NB4 (cell line): ENCODE results near the gene PIAS1.

ENCODE experiments used
- POLR2A ChIP-seq: IDR thresholded peaks from 2 replicates; pipeline ENCODE4 v1.6.1; 2011; ENCODE audit warnings: mild to moderate bottlenecking; ENCODE audit not compliant: insufficient read length; ENCODE audit errors: extremely low read depth
- TF ChIP-seq, protein P1 (sequence below): IDR thresholded peaks from one replicate; pipeline ENCODE4 v1.5.1; 2012; ENCODE audit warnings: low read depth, low read length

DNA sequence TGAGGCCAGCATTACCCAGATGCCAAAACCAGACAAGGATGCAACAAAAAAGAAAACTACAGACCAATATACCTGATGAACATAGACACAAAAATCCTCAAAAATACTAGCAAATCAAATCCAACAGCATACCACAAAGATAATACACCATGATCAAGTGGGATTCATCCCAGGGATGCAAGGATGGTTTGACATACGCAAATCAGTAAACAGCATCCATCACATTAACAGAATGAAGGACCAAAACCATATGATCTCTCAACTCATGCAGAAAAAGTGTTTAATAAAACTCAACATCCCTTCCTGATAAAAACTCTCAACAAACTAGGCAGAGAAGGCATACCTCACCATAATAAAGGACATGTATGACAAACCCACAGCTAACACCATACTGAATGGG, 14.0 kb upstream of the PIAS1 start:
- TF ChIP-seq, protein P1, sequence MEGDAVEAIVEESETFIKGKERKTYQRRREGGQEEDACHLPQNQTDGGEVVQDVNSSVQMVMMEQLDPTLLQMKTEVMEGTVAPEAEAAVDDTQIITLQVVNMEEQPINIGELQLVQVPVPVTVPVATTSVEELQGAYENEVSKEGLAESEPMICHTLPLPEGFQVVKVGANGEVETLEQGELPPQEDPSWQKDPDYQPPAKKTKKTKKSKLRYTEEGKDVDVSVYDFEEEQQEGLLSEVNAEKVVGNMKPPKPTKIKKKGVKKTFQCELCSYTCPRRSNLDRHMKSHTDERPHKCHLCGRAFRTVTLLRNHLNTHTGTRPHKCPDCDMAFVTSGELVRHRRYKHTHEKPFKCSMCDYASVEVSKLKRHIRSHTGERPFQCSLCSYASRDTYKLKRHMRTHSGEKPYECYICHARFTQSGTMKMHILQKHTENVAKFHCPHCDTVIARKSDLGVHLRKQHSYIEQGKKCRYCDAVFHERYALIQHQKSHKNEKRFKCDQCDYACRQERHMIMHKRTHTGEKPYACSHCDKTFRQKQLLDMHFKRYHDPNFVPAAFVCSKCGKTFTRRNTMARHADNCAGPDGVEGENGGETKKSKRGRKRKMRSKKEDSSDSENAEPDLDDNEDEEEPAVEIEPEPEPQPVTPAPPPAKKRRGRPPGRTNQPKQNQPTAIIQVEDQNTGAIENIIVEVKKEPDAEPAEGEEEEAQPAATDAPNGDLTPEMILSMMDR = no peak
- no peak for TF ChIP-seq POLR2A
